Measurements from ENCODE around the gene GPR32.

The GPR32 gene

GRCh38 chr19:50815439-50815838, 45.2 kb downstream of the GPR32 start:
- Histone ChIP-seq H3K27me3 (ENCODE audit: control insufficient read depth, insufficient read depth, low read length) (peaks cover 54% of the 10 kb centered on the region), H3K4me3 (ENCODE audit: low read depth, low read length) (no peak overlapping the region), H3K4me1 (ENCODE audit: control insufficient read depth, insufficient read depth, low read length) (peaks cover 11% of the 10 kb centered on the region), H3K9me3 (ENCODE audit: control insufficient read depth, insufficient read depth, low read length) (no peaks in the 10 kb centered on the region), H3K9ac (ENCODE audit: low read depth, low read length) (no peak overlapping the region), H3K36me3 (ENCODE audit: control insufficient read depth, insufficient read depth, low read length) (no peaks in the 10 kb centered on the region)

- Histone ChIP-seq H3K9me3 (ENCODE audit: control insufficient read depth, insufficient read depth, low read length) (no peaks in the 10 kb centered on the region), H3K4me3 (ENCODE audit: low read depth, low read length) (peak overlapping the region; percentile 85), H3K27me3 (ENCODE audit: control insufficient read depth, insufficient read depth, low read length) (peaks cover 66% of the 10 kb centered on the region), H3K36me3 (ENCODE audit: control insufficient read depth, insufficient read depth, low read length) (no peaks in the 10 kb centered on the region), H3K9ac (ENCODE audit: low read depth, low read length) (no peak overlapping the region), H3K4me1 (ENCODE audit: control insufficient read depth, insufficient read depth, low read length) (peaks cover 18% of the 10 kb centered on the region)
Observed at GRCh38 chr19:50817941-50818858, 47.9 kb downstream of the GPR32 start.

GRCh38 chr19:50818859-50819472, 48.7 kb downstream of the GPR32 start:
- Histone ChIP-seq H3K36me3 (ENCODE audit: control insufficient read depth, insufficient read depth, low read length) (no peaks in the 10 kb centered on the region), H3K27me3 (ENCODE audit: control insufficient read depth, insufficient read depth, low read length) (peaks cover 66% of the 10 kb centered on the region), H3K4me1 (ENCODE audit: control insufficient read depth, insufficient read depth, low read length) (peaks cover 18% of the 10 kb centered on the region), H3K9ac (ENCODE audit: low read depth, low read length) (no peak overlapping the region), H3K4me3 (ENCODE audit: low read depth, low read length) (peak overlapping the region; percentile 85), H3K9me3 (ENCODE audit: control insufficient read depth, insufficient read depth, low read length) (no peaks in the 10 kb centered on the region)

- Histone ChIP-seq H3K36me3 (ENCODE audit: control insufficient read depth, insufficient read depth, low read length) (no peaks in the 10 kb centered on the region), H3K4me3 (ENCODE audit: low read depth, low read length) (peak overlapping the region; percentile 6), H3K4me1 (ENCODE audit: control insufficient read depth, insufficient read depth, low read length) (peaks cover 18% of the 10 kb centered on the region), H3K9ac (ENCODE audit: low read depth, low read length) (no peak overlapping the region), H3K27me3 (ENCODE audit: control insufficient read depth, insufficient read depth, low read length) (peaks cover 63% of the 10 kb centered on the region), H3K9me3 (ENCODE audit: control insufficient read depth, insufficient read depth, low read length) (no peaks in the 10 kb centered on the region)
Observed at GRCh38 chr19:50819636-50820035, 49.4 kb downstream of the GPR32 start.

GRCh38 chr19:50820086-50820485, 49.8 kb downstream of the GPR32 start:
- Histone ChIP-seq H3K4me1 (ENCODE audit: control insufficient read depth, insufficient read depth, low read length) (peaks cover 18% of the 10 kb centered on the region), H3K4me3 (ENCODE audit: low read depth, low read length) (peak overlapping the region; percentile 6), H3K27me3 (ENCODE audit: control insufficient read depth, insufficient read depth, low read length) (peaks cover 58% of the 10 kb centered on the region), H3K36me3 (ENCODE audit: control insufficient read depth, insufficient read depth, low read length) (no peaks in the 10 kb centered on the region), H3K9ac (ENCODE audit: low read depth, low read length) (no peak overlapping the region), H3K9me3 (ENCODE audit: control insufficient read depth, insufficient read depth, low read length) (no peaks in the 10 kb centered on the region)

- peak overlapping the region; percentile 28 for H3K4me3 ChIP-seq (ENCODE audit: low read depth, low read length)
- peaks cover 18% of the 10 kb centered on the region for H3K4me1 ChIP-seq (ENCODE audit: control insufficient read depth, insufficient read depth, low read length)
- no peaks in the 10 kb centered on the region for H3K36me3 ChIP-seq (ENCODE audit: control insufficient read depth, insufficient read depth, low read length)
- H3K9me3 ChIP-seq (ENCODE audit: control insufficient read depth, insufficient read depth, low read length), result no peaks in the 10 kb centered on the region
- H3K27me3 ChIP-seq (ENCODE audit: control insufficient read depth, insufficient read depth, low read length), result peaks cover 53% of the 10 kb centered on the region
- H3K9ac ChIP-seq (ENCODE audit: low read depth, low read length), result no peak overlapping the region
Observed at GRCh38 chr19:50820549-50821247, 50.4 kb downstream of the GPR32 start.

- Histone ChIP-seq H3K4me1 (ENCODE audit: control insufficient read depth, insufficient read depth, low read length) (peaks cover 18% of the 10 kb centered on the region), H3K36me3 (ENCODE audit: control insufficient read depth, insufficient read depth, low read length) (no peaks in the 10 kb centered on the region), H3K9me3 (ENCODE audit: control insufficient read depth, insufficient read depth, low read length) (no peaks in the 10 kb centered on the region), H3K9ac (ENCODE audit: low read depth, low read length) (no peak overlapping the region), H3K27me3 (ENCODE audit: control insufficient read depth, insufficient read depth, low read length) (peaks cover 48% of the 10 kb centered on the region), H3K4me3 (ENCODE audit: low read depth, low read length) (peak overlapping the region; percentile 28)
Observed at GRCh38 chr19:50821248-50821612, 51.0 kb downstream of the GPR32 start.

All from iPS-15b (cell line).